ENCODE data around the gene IRF6. TPM values are rescaled to one million over a fixed set of nuclear protein-coding genes. Genes with fewer than 3 reads are reported as not detected.

The IRF6 gene
- total and polyA plus RNA-seq, 2 donors, result 22.8 to 39.9 TPM

- Histone ChIP-seq H3K4me1 (ENCODE audit: control insufficient read depth in 2 of 2, insufficient read depth in 2 of 2, low read length in 2 of 2) (peaks cover 5 to 16% of the 10 kb centered on the region in 2 donors), H3K27me3 (ENCODE audit: control insufficient read depth in 2 of 2, insufficient read depth in 1 of 2, low read length in 1 of 2) (peaks cover 0 to 7% of the 10 kb centered on the region in 2 donors), H3K4me3 (ENCODE audit: low read length in 2 of 2) (no peak overlapping the region), H3K36me3 (ENCODE audit: control insufficient read depth in 2 of 2, insufficient read depth in 2 of 2, low read length in 1 of 2) (no peaks in the 10 kb centered on the region), H3K9me3 (ENCODE audit: control insufficient read depth in 2 of 2, insufficient read depth in 1 of 2, low read length in 1 of 2) (no peaks in the 10 kb centered on the region), H3K27ac (ENCODE audit: low read depth in 1 of 2, low read length in 1 of 2) (peak overlapping the region; percentile 73 to 78)
- peak in 1 of 9 donors; percentile 27 for DNase-seq (ENCODE audit: low read depth in 6 of 9, low spot score in 9 of 9)
- 93% methylated on average over 6 of the region's 6 CpGs for WGBS
Measured at GRCh38 chr1:209815931-209816341, 10.0 kb upstream of the IRF6 start.

GRCh38 chr1:209815490-209815889 is 9.5 kb upstream of the IRF6 start:
- Histone ChIP-seq H3K27ac (ENCODE audit: low read depth in 1 of 2, low read length in 1 of 2) (peak overlapping the region; percentile 73 to 78), H3K9me3 (ENCODE audit: control insufficient read depth in 2 of 2, insufficient read depth in 1 of 2, low read length in 1 of 2) (no peaks in the 10 kb centered on the region), H3K4me3 (ENCODE audit: low read length in 2 of 2) (no peak overlapping the region), H3K27me3 (ENCODE audit: control insufficient read depth in 2 of 2, insufficient read depth in 1 of 2, low read length in 1 of 2) (peaks cover 0 to 5% of the 10 kb centered on the region in 2 donors), H3K4me1 (ENCODE audit: control insufficient read depth in 2 of 2, insufficient read depth in 2 of 2, low read length in 2 of 2) (peaks cover 5 to 16% of the 10 kb centered on the region in 2 donors), H3K36me3 (ENCODE audit: control insufficient read depth in 2 of 2, insufficient read depth in 2 of 2, low read length in 1 of 2) (no peaks in the 10 kb centered on the region)
- peak in 1 of 9 donors; percentile 21 for DNase-seq (ENCODE audit: low read depth in 6 of 9, low spot score in 9 of 9)
- 89% methylated on average over 3 of the region's 3 CpGs for WGBS

DNA sequence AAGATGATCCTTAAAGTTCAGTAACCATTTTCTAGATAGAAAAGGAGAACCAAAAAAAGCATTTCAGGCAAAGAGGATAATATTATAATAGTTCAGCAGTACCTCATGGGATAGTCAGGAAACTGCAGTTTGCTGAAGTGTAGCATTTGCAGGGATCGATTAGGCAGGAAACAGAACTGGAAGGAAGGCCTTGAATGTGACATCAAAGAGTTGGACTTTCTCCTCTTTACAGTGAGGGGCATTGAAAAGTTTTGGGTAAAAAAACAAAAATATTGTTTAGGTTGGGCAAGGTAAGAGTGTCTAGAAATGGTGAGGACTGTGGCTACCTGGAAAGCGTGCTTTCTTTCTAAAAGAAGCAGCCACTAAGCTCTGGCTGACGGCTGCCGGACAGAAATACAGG is 8.0 kb upstream of the IRF6 start:
- 94% methylated on average over 4 of the region's 4 CpGs for WGBS
- Histone ChIP-seq H3K36me3 (ENCODE audit: control insufficient read depth in 2 of 2, insufficient read depth in 2 of 2, low read length in 1 of 2) (no peaks in the 10 kb centered on the region), H3K4me1 (ENCODE audit: control insufficient read depth in 2 of 2, insufficient read depth in 2 of 2, low read length in 2 of 2) (peaks cover 5 to 19% of the 10 kb centered on the region in 2 donors), H3K27me3 (ENCODE audit: control insufficient read depth in 2 of 2, insufficient read depth in 1 of 2, low read length in 1 of 2) (peaks cover 0 to 7% of the 10 kb centered on the region in 2 donors), H3K27ac (ENCODE audit: low read depth in 1 of 2, low read length in 1 of 2) (no peak overlapping the region), H3K4me3 (ENCODE audit: low read length in 2 of 2) (no peak overlapping the region), H3K9me3 (ENCODE audit: control insufficient read depth in 2 of 2, insufficient read depth in 1 of 2, low read length in 1 of 2) (no peaks in the 10 kb centered on the region)
- no peak for DNase-seq (ENCODE audit: low read depth in 6 of 9, low spot score in 9 of 9)

- Histone ChIP-seq H3K4me1 (ENCODE audit: control insufficient read depth in 2 of 2, insufficient read depth in 2 of 2, low read length in 2 of 2) (peaks cover 6 to 17% of the 10 kb centered on the region in 2 donors), H3K27me3 (ENCODE audit: control insufficient read depth in 2 of 2, insufficient read depth in 1 of 2, low read length in 1 of 2) (peaks cover 0 to 12% of the 10 kb centered on the region in 2 donors), H3K9me3 (ENCODE audit: control insufficient read depth in 2 of 2, insufficient read depth in 1 of 2, low read length in 1 of 2) (peaks cover 0 to under 1% of the 10 kb centered on the region in 2 donors), H3K4me3 (ENCODE audit: low read length in 2 of 2) (no peak overlapping the region), H3K27ac (ENCODE audit: low read depth in 1 of 2, low read length in 1 of 2) (no peak overlapping the region), H3K36me3 (ENCODE audit: control insufficient read depth in 2 of 2, insufficient read depth in 2 of 2, low read length in 1 of 2) (no peaks in the 10 kb centered on the region)
- WGBS, result 97% methylated on average over 5 of the region's 5 CpGs
- no peak for DNase-seq (ENCODE audit: low read depth in 6 of 9, low spot score in 9 of 9)
Measured at GRCh38 chr1:209810783-209811182, 4.8 kb upstream of the IRF6 start.

DNA sequence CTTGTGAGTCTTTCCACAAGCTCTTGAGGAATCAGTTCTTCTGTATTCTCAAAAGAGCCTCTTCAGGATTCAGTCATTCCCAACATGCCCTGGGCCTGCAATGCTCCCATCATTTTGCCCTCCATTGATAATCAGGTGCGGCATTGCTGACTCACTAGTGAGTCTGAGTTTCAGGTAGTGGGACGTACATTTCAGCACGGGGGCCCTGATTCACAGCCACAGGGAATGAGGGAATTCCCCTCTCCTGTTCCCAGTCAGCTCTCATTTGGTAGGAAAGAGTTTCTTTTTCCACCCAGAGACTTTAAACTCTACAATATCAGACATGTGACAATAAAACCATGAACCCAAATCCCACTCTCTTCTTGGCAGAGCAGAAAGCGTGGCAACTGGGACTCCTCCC is 3.7 kb upstream of the IRF6 start:
- Histone ChIP-seq H3K4me1 (ENCODE audit: control insufficient read depth in 2 of 2, insufficient read depth in 2 of 2, low read length in 2 of 2) (peaks cover 7 to 15% of the 10 kb centered on the region in 2 donors), H3K27me3 (ENCODE audit: control insufficient read depth in 2 of 2, insufficient read depth in 1 of 2, low read length in 1 of 2) (peaks cover 0 to 24% of the 10 kb centered on the region in 2 donors), H3K27ac (ENCODE audit: low read depth in 1 of 2, low read length in 1 of 2) (peak overlapping the region in 1 of 2 donors; percentile 60), H3K4me3 (ENCODE audit: low read length in 2 of 2) (no peak overlapping the region), H3K36me3 (ENCODE audit: control insufficient read depth in 2 of 2, insufficient read depth in 2 of 2, low read length in 1 of 2) (no peaks in the 10 kb centered on the region), H3K9me3 (ENCODE audit: control insufficient read depth in 2 of 2, insufficient read depth in 1 of 2, low read length in 1 of 2) (peaks cover 0 to 2% of the 10 kb centered on the region in 2 donors)
- DNase-seq (ENCODE audit: low read depth in 6 of 9, low spot score in 9 of 9), result no peak
- 91% methylated on average over 4 of the region's 4 CpGs for WGBS

GRCh38 chr1:209808059-209808581 is 2.2 kb upstream of the IRF6 start:
- H3K27ac ChIP-seq (ENCODE audit: low read depth in 1 of 2, low read length in 1 of 2), result no peak overlapping the region
- DNase-seq (ENCODE audit: low read depth in 6 of 9, low spot score in 9 of 9), result no peak
- H3K4me3 ChIP-seq (ENCODE audit: low read length in 2 of 2), result no peak overlapping the region
- no peaks in the 10 kb centered on the region for H3K36me3 ChIP-seq (ENCODE audit: control insufficient read depth in 2 of 2, insufficient read depth in 2 of 2, low read length in 1 of 2)
- H3K4me1 ChIP-seq (ENCODE audit: control insufficient read depth in 2 of 2, insufficient read depth in 2 of 2, low read length in 2 of 2), result peaks cover 7 to 14% of the 10 kb centered on the region in 2 donors
- H3K9me3 ChIP-seq (ENCODE audit: control insufficient read depth in 2 of 2, insufficient read depth in 1 of 2, low read length in 1 of 2), result peaks cover 0 to 2% of the 10 kb centered on the region in 2 donors
- H3K27me3 ChIP-seq (ENCODE audit: control insufficient read depth in 2 of 2, insufficient read depth in 1 of 2, low read length in 1 of 2), result peaks cover 0 to 32% of the 10 kb centered on the region in 2 donors

DNA sequence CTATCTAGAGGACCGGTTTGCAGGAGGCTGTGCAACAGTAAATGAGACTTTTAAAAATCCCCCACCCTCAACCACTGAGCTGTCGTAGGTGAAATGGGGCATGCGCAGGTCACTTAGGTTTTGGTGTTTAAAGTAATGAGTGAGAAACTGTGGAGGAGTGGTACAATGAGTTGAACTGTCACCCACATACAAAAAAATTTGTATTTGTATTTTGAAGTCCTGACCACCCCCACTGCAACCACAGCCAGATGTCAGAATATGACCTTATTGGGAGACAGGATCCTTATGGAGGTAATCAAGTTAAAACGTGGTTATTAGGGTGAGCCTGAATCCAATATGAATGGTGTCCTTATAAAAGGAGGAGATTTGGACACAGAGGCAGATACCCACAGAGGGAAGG is 1.6 kb upstream of the IRF6 start:
- no peak for DNase-seq (ENCODE audit: low read depth in 6 of 9, low spot score in 9 of 9)
- 95% methylated on average over 4 of the region's 4 CpGs for WGBS

GRCh38 chr1:209805341-209805781 is 581 bp downstream of the IRF6 start:
- Histone ChIP-seq H3K36me3 (ENCODE audit: control insufficient read depth in 2 of 2, insufficient read depth in 2 of 2, low read length in 1 of 2) (no peaks in the 10 kb centered on the region), H3K27ac (ENCODE audit: low read depth in 1 of 2, low read length in 1 of 2) (peak overlapping the region; percentile 46 to 86), H3K4me3 (ENCODE audit: low read length in 2 of 2) (peak overlapping the region; percentile 40 to 46), H3K4me1 (ENCODE audit: control insufficient read depth in 2 of 2, insufficient read depth in 2 of 2, low read length in 2 of 2) (peaks cover 7 to 14% of the 10 kb centered on the region in 2 donors), H3K9me3 (ENCODE audit: control insufficient read depth in 2 of 2, insufficient read depth in 1 of 2, low read length in 1 of 2) (peaks cover 0 to 2% of the 10 kb centered on the region in 2 donors), H3K27me3 (ENCODE audit: control insufficient read depth in 2 of 2, insufficient read depth in 1 of 2, low read length in 1 of 2) (peaks cover 0 to 41% of the 10 kb centered on the region in 2 donors)
- WGBS, result 60% methylated on average over 19 of the region's 19 CpGs
- no peak for DNase-seq (ENCODE audit: low read depth in 6 of 9, low spot score in 9 of 9)

More for the DNA sequence above, 1.6 kb upstream of the IRF6 start:
- H3K27me3 ChIP-seq (ENCODE audit: control insufficient read depth in 2 of 2, insufficient read depth in 1 of 2, low read length in 1 of 2), result peaks cover 0 to 35% of the 10 kb centered on the region in 2 donors
- H3K36me3 ChIP-seq (ENCODE audit: control insufficient read depth in 2 of 2, insufficient read depth in 2 of 2, low read length in 1 of 2), result no peaks in the 10 kb centered on the region
- H3K27ac ChIP-seq (ENCODE audit: low read depth in 1 of 2, low read length in 1 of 2), result no peak overlapping the region
- no peak overlapping the region for H3K4me3 ChIP-seq (ENCODE audit: low read length in 2 of 2)
- H3K4me1 ChIP-seq (ENCODE audit: control insufficient read depth in 2 of 2, insufficient read depth in 2 of 2, low read length in 2 of 2), result peaks cover 7 to 14% of the 10 kb centered on the region in 2 donors
- peaks cover 0 to 2% of the 10 kb centered on the region in 2 donors for H3K9me3 ChIP-seq (ENCODE audit: control insufficient read depth in 2 of 2, insufficient read depth in 1 of 2, low read length in 1 of 2)

- H3K9me3 ChIP-seq (ENCODE audit: control insufficient read depth in 2 of 2, insufficient read depth in 1 of 2, low read length in 1 of 2), result peaks cover 0 to 2% of the 10 kb centered on the region in 2 donors
- no peak for DNase-seq (ENCODE audit: low read depth in 6 of 9, low spot score in 9 of 9)
- 96% methylated on average over 1 of the region's 1 CpG for WGBS
- H3K4me1 ChIP-seq (ENCODE audit: control insufficient read depth in 2 of 2, insufficient read depth in 2 of 2, low read length in 2 of 2), result peaks cover 7 to 10% of the 10 kb centered on the region in 2 donors
- peaks cover 0 to 40% of the 10 kb centered on the region in 2 donors for H3K27me3 ChIP-seq (ENCODE audit: control insufficient read depth in 2 of 2, insufficient read depth in 1 of 2, low read length in 1 of 2)
- no peaks in the 10 kb centered on the region for H3K36me3 ChIP-seq (ENCODE audit: control insufficient read depth in 2 of 2, insufficient read depth in 2 of 2, low read length in 1 of 2)
- H3K27ac ChIP-seq (ENCODE audit: low read depth in 1 of 2, low read length in 1 of 2), result no peak overlapping the region
- H3K4me3 ChIP-seq (ENCODE audit: low read length in 2 of 2), result no peak overlapping the region
Measured at GRCh38 chr1:209803568-209803967, 2.4 kb downstream of the IRF6 start.

All from thymus (tissue), 11 donors.